Muscle layer of duodenum (tissue), 2 donors: ENCODE measurements around the gene WASHC3.

ENCODE experiments used
- H3K27ac ChIP-seq: one replicate; pipeline ENCODE4 v1.7.0; 2013; ENCODE audit warnings: mild to moderate bottlenecking, low read length
- H3K27me3 ChIP-seq: one replicate; pipeline ENCODE4 v1.7.0; 2013; ENCODE audit warnings: low read depth, mild to moderate bottlenecking, control low read depth, low read length
- H3K36me3 ChIP-seq, 2 donors: one replicate each; pipeline ENCODE4 v1.7.0; 2013; ENCODE audit warnings: low read length in 2 of 2, control low read depth in 1 of 2, mild to moderate bottlenecking in 1 of 2; ENCODE audit not compliant: insufficient read depth in 2 of 2, control insufficient read depth in 1 of 2
- H3K4me1 ChIP-seq, 2 donors: one replicate each; pipeline ENCODE4 v1.7.0; 2013; ENCODE audit warnings: low read length in 2 of 2, mild to moderate bottlenecking in 2 of 2, control low read depth in 1 of 2, moderate library complexity in 1 of 2; ENCODE audit not compliant: insufficient read depth in 2 of 2, control insufficient read depth in 1 of 2
- H3K4me3 ChIP-seq, 2 donors: one replicate each; pipeline ENCODE4 v1.7.0; 2013; ENCODE audit warnings: low read length in 2 of 2, low read depth in 1 of 2, mild to moderate bottlenecking in 1 of 2
- H3K9me3 ChIP-seq, 2 donors: one replicate each; pipeline ENCODE4 v1.7.0; 2013; ENCODE audit warnings: low read length in 2 of 2, control low read depth in 1 of 2, mild to moderate bottlenecking in 1 of 2; ENCODE audit not compliant: control insufficient read depth in 1 of 2
- donor health status: healthy.

The WASHC3 gene

DNA sequence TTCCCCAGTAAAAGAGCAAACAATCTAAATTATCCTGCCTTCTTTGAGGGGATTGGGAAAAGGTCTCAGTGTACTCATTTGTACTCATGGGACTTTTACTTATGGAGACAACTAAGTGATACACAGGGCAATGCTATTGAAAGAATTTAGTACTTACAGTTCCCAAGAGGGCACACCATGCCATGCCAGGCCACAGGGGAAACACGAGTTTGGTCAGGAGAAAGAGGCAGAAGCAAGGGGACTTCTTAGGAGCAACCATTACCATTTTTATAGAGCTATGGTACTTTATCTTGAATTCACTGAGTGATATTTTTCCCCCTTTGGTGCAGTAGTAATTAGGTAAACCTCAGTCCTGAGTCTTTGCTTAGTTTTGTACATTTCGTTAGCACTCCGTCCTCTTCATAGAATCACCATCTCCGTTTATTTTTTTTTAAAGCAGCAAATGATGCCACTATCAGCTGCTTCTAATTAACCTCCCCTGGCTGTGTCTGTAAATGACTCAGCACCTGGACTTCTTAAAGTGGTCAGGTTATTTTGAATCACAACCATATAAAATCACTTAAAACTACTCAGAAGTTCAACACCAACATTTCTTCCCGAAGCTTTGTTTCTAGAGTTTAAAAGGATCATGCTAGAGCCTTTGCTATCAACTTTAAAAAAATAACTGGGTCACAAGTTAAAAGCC lies 5.9 kb upstream of the WASHC3 start:
- no peaks in the 10 kb centered on the region for H3K27me3 ChIP-seq
- H3K4me3 ChIP-seq: no peak overlapping the region
- H3K9me3 ChIP-seq: no peaks in the 10 kb centered on the region
- no peak overlapping the region for H3K27ac ChIP-seq
- H3K4me1 ChIP-seq: no peaks in the 10 kb centered on the region
- H3K36me3 ChIP-seq: no peaks in the 10 kb centered on the region

DNA sequence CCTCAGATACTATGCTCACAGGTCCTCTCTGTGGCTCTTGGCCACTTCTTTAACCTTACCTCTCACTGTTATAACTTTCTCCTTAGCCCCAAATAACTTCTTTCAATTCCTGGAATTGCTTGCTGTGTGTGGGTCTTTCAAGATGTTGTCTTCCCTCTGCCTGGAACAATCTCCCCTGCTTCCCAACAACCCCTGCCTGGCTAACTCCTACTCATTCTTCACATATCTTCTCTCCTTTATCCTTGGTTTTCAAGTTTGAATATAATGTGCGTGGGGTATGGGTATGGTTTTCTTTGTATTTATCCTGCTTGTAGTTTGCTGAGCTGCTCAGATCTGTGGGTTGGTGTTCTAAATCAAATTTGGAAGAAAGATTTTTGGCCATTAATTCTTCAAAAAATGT lies 2.7 kb upstream of the WASHC3 start:
- Histone ChIP-seq H3K4me3 (no peak overlapping the region), H3K4me1 (peaks cover 0 to 3% of the 10 kb centered on the region in 2 donors), H3K9me3 (no peaks in the 10 kb centered on the region), H3K27me3 (no peaks in the 10 kb centered on the region), H3K36me3 (no peaks in the 10 kb centered on the region), H3K27ac (no peak overlapping the region)

GRCh38 chr12:102063069-102063468 lies 1.3 kb upstream of the WASHC3 start:
- Histone ChIP-seq H3K27me3 (no peaks in the 10 kb centered on the region), H3K4me1 (peaks cover 0 to 3% of the 10 kb centered on the region in 2 donors), H3K9me3 (no peaks in the 10 kb centered on the region), H3K36me3 (no peaks in the 10 kb centered on the region), H3K4me3 (no peak overlapping the region), H3K27ac (no peak overlapping the region)

DNA sequence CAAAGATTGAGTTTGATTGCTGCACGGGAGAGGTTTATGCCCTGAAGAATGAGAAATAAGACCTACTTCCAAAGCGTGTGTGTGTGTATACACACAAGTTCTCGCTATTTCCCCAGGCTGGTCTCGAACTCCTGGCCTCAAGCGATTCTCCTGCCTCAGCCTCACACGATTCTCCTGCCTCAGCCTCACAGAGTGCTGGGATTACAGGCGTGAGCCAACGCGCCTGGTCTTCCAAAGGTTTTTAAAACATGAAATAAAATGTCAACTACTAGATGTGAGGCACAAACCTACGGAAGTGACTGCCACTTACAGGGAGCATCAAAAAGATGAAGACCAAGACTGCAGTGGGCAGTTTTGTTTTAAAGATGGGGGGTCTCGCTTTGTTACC lies 622 bp upstream of the WASHC3 start:
- Histone ChIP-seq H3K9me3 (no peaks in the 10 kb centered on the region), H3K27ac (no peak overlapping the region), H3K4me3 (peak overlapping the region; percentile 88 to 90), H3K27me3 (no peaks in the 10 kb centered on the region), H3K36me3 (no peaks in the 10 kb centered on the region), H3K4me1 (peaks cover 0 to 3% of the 10 kb centered on the region in 2 donors)

DNA sequence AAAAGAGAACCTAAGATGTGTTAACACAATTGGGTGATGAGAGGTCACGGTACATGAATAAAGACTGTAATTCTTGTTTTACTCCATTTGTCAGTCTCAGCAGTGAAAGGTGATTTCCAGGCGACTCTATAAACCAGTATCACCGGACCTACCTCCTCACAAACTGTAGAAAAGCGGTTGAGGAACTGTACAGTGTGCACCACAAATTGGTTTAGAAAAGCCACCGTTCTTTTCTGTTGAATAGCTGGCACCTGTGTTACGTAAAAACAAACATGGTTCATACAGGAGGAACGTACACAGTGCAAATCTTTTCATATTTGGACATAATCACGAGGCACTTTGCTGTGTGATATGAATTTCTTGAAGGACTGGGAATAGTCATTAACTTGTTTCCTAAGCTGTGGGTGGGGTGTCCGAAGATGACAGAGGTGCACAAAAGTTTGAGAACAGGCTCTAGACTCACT lies 663 bp downstream of the WASHC3 start:
- Histone ChIP-seq H3K36me3 (no peaks in the 10 kb centered on the region), H3K27me3 (no peaks in the 10 kb centered on the region), H3K27ac (peak overlapping the region; percentile 96), H3K9me3 (no peaks in the 10 kb centered on the region), H3K4me1 (peaks cover 0 to 3% of the 10 kb centered on the region in 2 donors), H3K4me3 (peak overlapping the region; percentile 88 to 90)

DNA sequence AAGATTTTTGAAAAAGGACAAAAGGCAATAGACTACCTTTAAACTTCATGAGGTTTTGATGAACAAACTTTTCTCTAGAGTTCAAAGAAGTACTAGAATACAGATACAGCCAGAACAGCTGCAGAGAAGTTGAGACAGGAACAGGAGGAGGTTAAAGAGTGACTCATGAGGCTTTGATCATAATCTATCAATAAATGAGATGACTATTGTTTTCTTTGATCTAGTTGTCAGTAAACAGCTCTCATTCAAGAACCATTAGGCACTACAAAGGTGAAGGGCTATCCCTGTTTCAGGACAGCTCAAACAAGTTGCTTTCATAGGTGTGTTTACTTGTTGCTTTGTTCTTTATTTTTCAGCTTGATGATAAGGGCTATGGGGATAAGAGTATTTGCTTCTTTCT lies 2.4 kb downstream of the WASHC3 start:
- H3K36me3 ChIP-seq: peaks cover 0 to under 1% of the 10 kb centered on the region in 2 donors
- H3K27me3 ChIP-seq: no peaks in the 10 kb centered on the region
- no peak overlapping the region for H3K4me3 ChIP-seq
- peaks cover 0 to 3% of the 10 kb centered on the region in 2 donors for H3K4me1 ChIP-seq
- H3K9me3 ChIP-seq: no peaks in the 10 kb centered on the region
- no peak overlapping the region for H3K27ac ChIP-seq

DNA sequence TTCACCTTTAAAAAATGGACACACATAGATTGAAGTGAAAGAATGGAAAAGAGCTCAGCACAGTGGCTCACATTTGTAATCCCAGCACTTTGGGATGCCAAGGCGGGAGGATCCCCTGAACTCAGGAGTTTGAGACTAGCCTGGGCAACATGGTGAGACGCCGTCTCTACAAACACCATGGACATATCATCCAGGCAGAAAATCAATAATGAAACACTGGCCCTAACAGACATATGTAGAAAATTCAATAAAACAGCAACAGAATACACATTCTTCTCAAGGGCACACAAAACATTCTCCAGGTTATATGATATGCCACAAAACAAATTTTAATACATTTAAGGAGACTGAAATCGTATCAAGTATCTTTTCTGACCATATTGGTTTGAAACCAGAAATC lies 7.4 kb downstream of the WASHC3 start:
- H3K9me3 ChIP-seq: no peaks in the 10 kb centered on the region
- H3K36me3 ChIP-seq: peaks cover 3 to 33% of the 10 kb centered on the region in 2 donors
- no peak overlapping the region for H3K4me3 ChIP-seq
- H3K4me1 ChIP-seq: no peaks in the 10 kb centered on the region
- H3K27ac ChIP-seq: no peak overlapping the region
- no peaks in the 10 kb centered on the region for H3K27me3 ChIP-seq

DNA sequence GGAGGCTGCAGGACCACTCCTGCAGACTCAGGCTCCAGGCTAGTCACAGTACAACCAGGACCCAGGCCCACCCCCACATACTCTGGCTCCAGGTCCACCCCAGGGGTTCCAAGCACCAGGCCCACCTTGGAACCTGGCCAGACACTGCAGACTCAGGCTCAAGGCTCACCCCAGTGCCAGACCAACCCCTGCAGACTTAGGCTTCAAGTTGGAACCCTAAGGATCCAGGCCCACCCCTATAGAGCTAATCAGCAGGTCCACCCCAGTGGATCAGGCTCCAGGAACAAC lies 8.8 kb downstream of the WASHC3 start:
- Histone ChIP-seq H3K36me3 (peaks cover 7 to 46% of the 10 kb centered on the region in 2 donors), H3K4me1 (no peaks in the 10 kb centered on the region), H3K9me3 (no peaks in the 10 kb centered on the region), H3K27ac (no peak overlapping the region), H3K4me3 (no peak overlapping the region), H3K27me3 (no peaks in the 10 kb centered on the region)

GRCh38 chr12:102052192-102053061 lies 9.4 kb downstream of the WASHC3 start:
- Histone ChIP-seq H3K9me3 (no peaks in the 10 kb centered on the region), H3K27me3 (no peaks in the 10 kb centered on the region), H3K4me1 (no peaks in the 10 kb centered on the region), H3K36me3 (peaks cover 7 to 49% of the 10 kb centered on the region in 2 donors), H3K27ac (no peak overlapping the region), H3K4me3 (no peak overlapping the region)

- H3K4me3 ChIP-seq: no peak overlapping the region
- H3K9me3 ChIP-seq: no peaks in the 10 kb centered on the region
- H3K36me3 ChIP-seq: peaks cover 7 to 51% of the 10 kb centered on the region in 2 donors
- H3K27ac ChIP-seq: no peak overlapping the region
- H3K27me3 ChIP-seq: no peaks in the 10 kb centered on the region
- no peaks in the 10 kb centered on the region for H3K4me1 ChIP-seq
These were observed 10.3 kb downstream of the WASHC3 start for GRCh38 chr12:102051431-102051965.

GRCh38 chr12:102050660-102051430 lies 10.9 kb downstream of the WASHC3 start:
- Histone ChIP-seq H3K27me3 (no peaks in the 10 kb centered on the region), H3K9me3 (no peaks in the 10 kb centered on the region), H3K27ac (no peak overlapping the region), H3K4me1 (no peaks in the 10 kb centered on the region), H3K4me3 (no peak overlapping the region), H3K36me3 (peaks cover 7 to 54% of the 10 kb centered on the region in 2 donors)
